ENCODE data around the gene LBHD2. TPM values are rescaled to one million over a fixed set of nuclear protein-coding genes. Genes with fewer than 3 reads are reported as not detected.
"Not testable (repeated sequence)": the region's sequence is repeated elsewhere in the genome, so short reads cannot be mapped to it uniquely, and the experiment has no call there.

LBHD2 gene
- total RNA-seq, 4 donors from 2014 or later, result not detected

GRCh38 chr14:103116636-103117035 lies 32.6 kb downstream of the LBHD2 start:
- H3K36me3 ChIP-seq, result no peaks in the 10 kb centered on the region
- TF ChIP-seq, protein P1, sequence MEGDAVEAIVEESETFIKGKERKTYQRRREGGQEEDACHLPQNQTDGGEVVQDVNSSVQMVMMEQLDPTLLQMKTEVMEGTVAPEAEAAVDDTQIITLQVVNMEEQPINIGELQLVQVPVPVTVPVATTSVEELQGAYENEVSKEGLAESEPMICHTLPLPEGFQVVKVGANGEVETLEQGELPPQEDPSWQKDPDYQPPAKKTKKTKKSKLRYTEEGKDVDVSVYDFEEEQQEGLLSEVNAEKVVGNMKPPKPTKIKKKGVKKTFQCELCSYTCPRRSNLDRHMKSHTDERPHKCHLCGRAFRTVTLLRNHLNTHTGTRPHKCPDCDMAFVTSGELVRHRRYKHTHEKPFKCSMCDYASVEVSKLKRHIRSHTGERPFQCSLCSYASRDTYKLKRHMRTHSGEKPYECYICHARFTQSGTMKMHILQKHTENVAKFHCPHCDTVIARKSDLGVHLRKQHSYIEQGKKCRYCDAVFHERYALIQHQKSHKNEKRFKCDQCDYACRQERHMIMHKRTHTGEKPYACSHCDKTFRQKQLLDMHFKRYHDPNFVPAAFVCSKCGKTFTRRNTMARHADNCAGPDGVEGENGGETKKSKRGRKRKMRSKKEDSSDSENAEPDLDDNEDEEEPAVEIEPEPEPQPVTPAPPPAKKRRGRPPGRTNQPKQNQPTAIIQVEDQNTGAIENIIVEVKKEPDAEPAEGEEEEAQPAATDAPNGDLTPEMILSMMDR (IDR thresholded peaks at IDR 0.05), result no peak
- no peak for TF ChIP-seq POLR2A (IDR thresholded peaks at IDR 0.05)
- no peak overlapping the region for H3K27ac ChIP-seq
- peak in 1 of 2 donors; percentile 26 for DNase-seq
- no peaks in the 10 kb centered on the region for H3K27me3 ChIP-seq
- intact Hi-C loops (cut with DNase I), result no loop called here
- no peaks in the 10 kb centered on the region for H3K9me3 ChIP-seq
- 62 to 80% methylated on average over 17 of the region's 17 CpGs for WGBS, 2 donors
- H3K4me3 ChIP-seq (replicated peaks in 1 of 3), result no peak overlapping the region
- H3K4me1 ChIP-seq, result peaks cover 7 to 31% of the 10 kb centered on the region in 2 donors

DNA sequence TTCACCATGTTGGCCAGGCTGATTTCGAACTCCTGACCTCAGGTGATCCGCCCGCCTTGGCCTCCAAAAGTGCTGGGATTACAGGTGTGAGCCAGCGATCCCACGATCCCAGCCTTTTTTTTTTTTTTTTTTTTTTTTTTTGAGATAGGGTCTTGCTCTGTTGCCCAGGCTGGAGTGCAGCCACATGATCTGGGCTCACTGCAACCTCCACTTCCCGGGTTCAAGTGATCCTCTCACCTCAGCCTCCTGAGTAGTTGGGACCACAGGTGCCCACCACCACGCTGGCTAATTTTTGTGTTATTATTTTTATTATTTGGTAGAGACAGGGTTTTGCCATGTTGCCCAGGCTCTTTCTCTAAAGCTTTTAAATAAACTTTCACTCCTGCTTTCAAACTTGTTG lies 33.5 kb downstream of the LBHD2 start:
- H3K36me3 ChIP-seq; H3K27ac ChIP-seq; H3K4me3 ChIP-seq (replicated peaks in 1 of 3); H3K9me3 ChIP-seq; intact Hi-C loops (cut with DNase I); H3K27me3 ChIP-seq; DNase-seq: not testable (repeated sequence)
- peaks cover 7 to 34% of the 10 kb centered on the region in 2 donors for H3K4me1 ChIP-seq
- 92 to 96% methylated on average over 7 of the region's 7 CpGs for WGBS, 2 donors

- Histone ChIP-seq H3K9me3 (no peaks in the 10 kb centered on the region), H3K4me3 (replicated peaks in 1 of 3) (no peak overlapping the region), H3K27ac (peak overlapping the region in 2 of 3 donors; percentile 3 to 19), H3K4me1 (peaks cover 12 to 37% of the 10 kb centered on the region in 2 donors), H3K36me3 (no peaks in the 10 kb centered on the region), H3K27me3 (no peaks in the 10 kb centered on the region)
- TF ChIP-seq POLR2A (IDR thresholded peaks at IDR 0.05), result no peak
- TF ChIP-seq, protein P1 (IDR thresholded peaks at IDR 0.05), result no peak
- DNase-seq, result peak; percentile 55 to 70
- 32 to 38% methylated on average over 5 to 10 of the region's 10 CpGs for WGBS, 2 donors
- intact Hi-C loops (cut with DNase I), result no loop called here
Observed at GRCh38 chr14:103118018-103118662, 34.1 kb downstream of the LBHD2 start.

- Histone ChIP-seq H3K4me3 (replicated peaks in 1 of 3) (no peak overlapping the region), H3K27ac (peak overlapping the region in 2 of 3 donors; percentile 3 to 19), H3K36me3 (no peaks in the 10 kb centered on the region), H3K27me3 (no peaks in the 10 kb centered on the region), H3K4me1 (peaks cover 17 to 44% of the 10 kb centered on the region in 2 donors), H3K9me3 (no peaks in the 10 kb centered on the region)
- 72 to 84% methylated on average over 8 to 9 of the region's 9 CpGs for WGBS, 2 donors
- DNase-seq, result peak in 1 of 2 donors; percentile 44
- intact Hi-C loops (cut with DNase I), result no loop called here
- TF ChIP-seq, protein P1 (IDR thresholded peaks at IDR 0.05), result no peak
- TF ChIP-seq POLR2A (IDR thresholded peaks at IDR 0.05), result no peak
Observed at GRCh38 chr14:103118663-103119404, 34.8 kb downstream of the LBHD2 start.

DNA sequence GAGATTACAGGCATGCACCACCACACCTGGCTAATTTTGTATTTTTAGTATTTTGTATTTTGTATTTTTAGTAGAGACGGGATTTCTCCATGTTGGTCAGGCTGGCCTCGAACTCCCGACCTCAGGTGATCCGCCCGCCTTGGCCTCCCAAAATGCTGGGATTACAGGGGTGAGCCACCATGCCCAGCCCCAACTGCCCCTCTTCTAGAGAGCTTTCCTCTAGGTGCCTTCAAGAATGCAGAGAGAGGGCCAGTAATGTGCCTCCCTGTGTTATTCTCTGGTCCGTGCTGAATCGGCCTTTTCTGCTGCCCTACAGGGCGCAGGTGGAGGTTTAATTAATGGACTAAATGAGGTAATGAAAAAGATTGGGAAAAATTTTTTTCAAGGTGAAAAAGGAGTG lies 35.5 kb downstream of the LBHD2 start:
- peaks cover 21 to 51% of the 10 kb centered on the region in 2 donors for H3K4me1 ChIP-seq
- H3K9me3 ChIP-seq; H3K27me3 ChIP-seq; H3K27ac ChIP-seq; H3K36me3 ChIP-seq; H3K4me3 ChIP-seq (replicated peaks in 1 of 3); DNase-seq; intact Hi-C loops (cut with DNase I): not testable (repeated sequence)
- WGBS, 2 donors, result 90 to 94% methylated on average over 8 of the region's 8 CpGs

All from thyroid gland (tissue), 4 donors.